ENCODE measurements around the gene CORO2B.
A peak's percentile ranks its signal among the peaks of the same experiment; 100 is the strongest.

Gene CORO2B

DNA sequence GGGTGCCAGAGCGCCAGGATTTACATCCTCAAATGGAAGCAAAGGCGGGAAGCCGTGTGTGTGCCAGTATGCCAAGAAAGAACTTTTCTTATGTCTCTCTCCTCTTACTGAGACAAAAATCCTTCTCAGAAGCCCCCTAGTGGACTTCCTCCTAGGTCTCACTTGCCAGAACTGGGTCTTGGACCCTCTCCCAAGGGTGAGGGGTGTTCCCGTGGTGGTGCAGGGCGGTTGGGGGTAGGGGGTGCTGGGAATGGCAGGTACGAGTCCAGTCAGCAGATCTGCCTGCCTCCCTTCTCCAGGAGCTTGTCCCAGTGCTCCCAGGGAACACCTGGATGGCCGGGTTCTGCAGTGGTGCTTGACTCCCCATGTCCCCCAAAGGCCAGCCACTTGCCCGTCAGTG lies 52.0 kb downstream of the CORO2B start:
- H3K9me3 ChIP-seq (ENCODE audit: insufficient read depth, low read length), result no peaks in the 10 kb centered on the region
- H3K9ac ChIP-seq (ENCODE audit: low read length), result no peak overlapping the region
- H4K20me1 ChIP-seq (ENCODE audit: low read depth, low read length), result no peaks in the 10 kb centered on the region
- peak overlapping the region; percentile 26 for H3K4me2 ChIP-seq (ENCODE audit: low read depth, low read length, poor library complexity, severe bottlenecking)
- no peaks in the 10 kb centered on the region for H3K27me3 ChIP-seq (ENCODE audit: low read length)
- no peaks in the 10 kb centered on the region for H3K9me2 ChIP-seq (replicated peaks; ENCODE audit: insufficient read depth, low read length)
- no peak overlapping the region for H3K4me3 ChIP-seq (ENCODE audit: insufficient read depth, low read length, poor library complexity, severe bottlenecking)
- no peak overlapping the region for H2AFZ ChIP-seq (ENCODE audit: low read depth, low read length, severe bottlenecking)
- TF ChIP-seq CTCF (IDR thresholded peaks at IDR 0.05; ENCODE audit: insufficient read depth, low read length, poor library complexity, severe bottlenecking), result peak; percentile 37
- no peak for TF ChIP-seq EZH2phosphoT487 (conservative IDR thresholded peaks at IDR 0.05; ENCODE audit: low read length)
- peaks cover 3% of the 10 kb centered on the region; the same call in 1 of the 2 replicates for H3F3A ChIP-seq (ENCODE audit: insufficient read depth)
- H3K36me3 ChIP-seq (ENCODE audit: low read length), result no peaks in the 10 kb centered on the region
- H3K27ac ChIP-seq (ENCODE audit: low read depth, low read length), result peak overlapping the region; percentile 51; the same call in 1 of the 2 replicates
- no peaks in the 10 kb centered on the region for H3K79me2 ChIP-seq (ENCODE audit: insufficient read depth, low read length)

DNA sequence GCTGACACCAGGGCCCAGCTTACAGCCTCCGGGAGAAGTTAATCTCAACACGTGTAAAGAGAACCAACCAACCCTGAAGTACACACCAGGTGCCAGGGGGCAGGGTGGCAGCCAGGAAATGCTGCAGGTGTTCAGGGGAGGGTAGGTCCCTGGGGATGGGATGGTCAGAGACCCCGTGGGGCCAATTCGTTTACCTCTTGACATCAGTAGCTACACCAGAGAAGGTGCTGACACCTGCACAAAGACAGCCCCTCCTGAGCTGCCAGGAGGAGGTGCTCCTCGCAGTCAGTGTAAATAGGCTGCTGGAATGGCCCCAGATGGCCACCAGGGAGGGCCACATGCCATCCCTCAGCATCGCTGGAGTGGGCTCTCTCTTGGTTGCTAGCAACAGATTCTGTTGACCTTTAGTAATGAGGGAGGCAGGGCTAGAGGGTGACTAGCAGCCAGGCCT lies 52.8 kb downstream of the CORO2B start:
- H3K9ac ChIP-seq (ENCODE audit: low read length), result no peak overlapping the region
- TF ChIP-seq EZH2phosphoT487 (conservative IDR thresholded peaks at IDR 0.05; ENCODE audit: low read length) (no peak), CTCF (IDR thresholded peaks at IDR 0.05; ENCODE audit: insufficient read depth, low read length, poor library complexity, severe bottlenecking) (peak; percentile 51)
- H3K4me3 ChIP-seq (ENCODE audit: insufficient read depth, low read length, poor library complexity, severe bottlenecking), result no peak overlapping the region
- H3K9me3 ChIP-seq (ENCODE audit: insufficient read depth, low read length), result no peaks in the 10 kb centered on the region
- H3K36me3 ChIP-seq (ENCODE audit: low read length), result no peaks in the 10 kb centered on the region
- no peaks in the 10 kb centered on the region for H3K9me2 ChIP-seq (replicated peaks; ENCODE audit: insufficient read depth, low read length)
- no peak overlapping the region for H2AFZ ChIP-seq (ENCODE audit: low read depth, low read length, severe bottlenecking)
- H3F3A ChIP-seq (ENCODE audit: insufficient read depth), result peaks cover 3% of the 10 kb centered on the region; the same call in 1 of the 2 replicates
- H3K79me2 ChIP-seq (ENCODE audit: insufficient read depth, low read length), result no peaks in the 10 kb centered on the region
- peak overlapping the region; percentile 61 for H3K27ac ChIP-seq (ENCODE audit: low read depth, low read length)
- no peaks in the 10 kb centered on the region for H4K20me1 ChIP-seq (ENCODE audit: low read depth, low read length)
- no peaks in the 10 kb centered on the region for H3K27me3 ChIP-seq (ENCODE audit: low read length)
- peak overlapping the region; percentile 32 for H3K4me2 ChIP-seq (ENCODE audit: low read depth, low read length, poor library complexity, severe bottlenecking)

DNA sequence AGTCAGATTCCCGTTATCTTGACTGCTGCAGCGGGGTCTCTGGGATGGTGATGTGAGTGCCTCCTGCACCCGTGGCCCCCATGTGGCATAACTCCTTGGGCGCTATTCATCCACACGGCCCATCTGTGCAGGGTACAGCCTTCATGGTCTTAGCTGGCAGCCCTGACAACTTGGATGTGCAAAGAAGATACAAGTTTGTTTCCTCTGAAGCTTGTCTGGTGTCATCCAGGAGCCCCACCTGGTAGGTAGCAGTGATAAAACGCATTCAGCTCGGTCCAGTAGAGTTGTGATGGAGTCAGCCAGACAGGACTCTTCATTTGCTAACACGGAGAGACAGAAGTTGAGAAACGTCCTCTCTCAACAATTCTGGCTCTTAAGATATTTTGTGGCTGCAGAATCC lies 53.3 kb downstream of the CORO2B start:
- Histone ChIP-seq H2AFZ (ENCODE audit: low read depth, low read length, severe bottlenecking) (no peak overlapping the region), H3K36me3 (ENCODE audit: low read length) (no peaks in the 10 kb centered on the region), H3K79me2 (ENCODE audit: insufficient read depth, low read length) (no peaks in the 10 kb centered on the region), H3K27me3 (ENCODE audit: low read length) (no peaks in the 10 kb centered on the region), H3K27ac (ENCODE audit: low read depth, low read length) (peak overlapping the region; percentile 61), H3K9me3 (ENCODE audit: insufficient read depth, low read length) (no peaks in the 10 kb centered on the region), H3K4me2 (ENCODE audit: low read depth, low read length, poor library complexity, severe bottlenecking) (peak overlapping the region; percentile 32), H3K4me3 (ENCODE audit: insufficient read depth, low read length, poor library complexity, severe bottlenecking) (no peak overlapping the region), H3K9me2 (replicated peaks; ENCODE audit: insufficient read depth, low read length) (no peaks in the 10 kb centered on the region), H3K9ac (ENCODE audit: low read length) (no peak overlapping the region), H4K20me1 (ENCODE audit: low read depth, low read length) (no peaks in the 10 kb centered on the region), H3F3A (ENCODE audit: insufficient read depth) (peaks cover 3% of the 10 kb centered on the region; the same call in 1 of the 2 replicates)
- no peak for TF ChIP-seq EZH2phosphoT487 (conservative IDR thresholded peaks at IDR 0.05; ENCODE audit: low read length)
- TF ChIP-seq CTCF (IDR thresholded peaks at IDR 0.05; ENCODE audit: insufficient read depth, low read length, poor library complexity, severe bottlenecking), result no peak
